Peyer's patch (tissue), 4 donors: ENCODE measurements around the gene U2AF1L4.

Experiments used
- POLR2A ChIP-seq, 2 donors: fragments of 450-650 bp; IDR thresholded peaks; one replicate each; pipeline ENCODE4 v1.5.1; 2017; ENCODE audit warnings: antibody characterized with exemption in 2 of 2, mild to moderate bottlenecking in 2 of 2, moderate library complexity in 2 of 2
- TF ChIP-seq, protein P1 (sequence below), 6 experiments: fragments of 450-650 bp in 4 of 6; fragments of 200-600 bp in 2 of 6; sonication (generic) in 1 of 6; IDR thresholded peaks; one replicate each; pipeline ENCODE4 v1.5.1; 2017 to 2019; ENCODE audit warnings: antibody characterized with exemption in 6 of 6, mild to moderate bottlenecking in 3 of 6, moderate library complexity in 1 of 6

GRCh38 chr19:35756377-35757230 is 11.4 kb upstream of the U2AF1L4 start, which contains the start of gene HSPB6:
- TF ChIP-seq, protein P1, sequence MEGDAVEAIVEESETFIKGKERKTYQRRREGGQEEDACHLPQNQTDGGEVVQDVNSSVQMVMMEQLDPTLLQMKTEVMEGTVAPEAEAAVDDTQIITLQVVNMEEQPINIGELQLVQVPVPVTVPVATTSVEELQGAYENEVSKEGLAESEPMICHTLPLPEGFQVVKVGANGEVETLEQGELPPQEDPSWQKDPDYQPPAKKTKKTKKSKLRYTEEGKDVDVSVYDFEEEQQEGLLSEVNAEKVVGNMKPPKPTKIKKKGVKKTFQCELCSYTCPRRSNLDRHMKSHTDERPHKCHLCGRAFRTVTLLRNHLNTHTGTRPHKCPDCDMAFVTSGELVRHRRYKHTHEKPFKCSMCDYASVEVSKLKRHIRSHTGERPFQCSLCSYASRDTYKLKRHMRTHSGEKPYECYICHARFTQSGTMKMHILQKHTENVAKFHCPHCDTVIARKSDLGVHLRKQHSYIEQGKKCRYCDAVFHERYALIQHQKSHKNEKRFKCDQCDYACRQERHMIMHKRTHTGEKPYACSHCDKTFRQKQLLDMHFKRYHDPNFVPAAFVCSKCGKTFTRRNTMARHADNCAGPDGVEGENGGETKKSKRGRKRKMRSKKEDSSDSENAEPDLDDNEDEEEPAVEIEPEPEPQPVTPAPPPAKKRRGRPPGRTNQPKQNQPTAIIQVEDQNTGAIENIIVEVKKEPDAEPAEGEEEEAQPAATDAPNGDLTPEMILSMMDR (IDR thresholded peaks at IDR 0.05), result no peak
- no peak for TF ChIP-seq POLR2A (IDR thresholded peaks at IDR 0.05)
